ENCODE results near the gene BBS9. TPM values are rescaled to one million over a fixed set of nuclear protein-coding genes. Genes with fewer than 3 reads are reported as not detected.

BBS9 gene
- polyA plus RNA-seq, 4 donors, result 2.0 to 8.8 (median 3.0) TPM

GRCh38 chr7:33537104-33537477, 407.7 kb downstream of the BBS9 start:
- no peak for FAIRE-seq
- 18 to 65% (median 52%) methylated on average over 3 of the region's 3 CpGs for WGBS, 3 donors

GRCh38 chr7:33539198-33539597, 409.8 kb downstream of the BBS9 start:
- 77 to 89% (median 79%) methylated on average over 2 of the region's 2 CpGs for WGBS, 3 donors
- peaks cover 0 to 5% of the 10 kb centered on the region in 2 donors for H3K9me3 ChIP-seq (ENCODE audit: control insufficient read depth in 2 of 2, insufficient read depth in 1 of 2, low read depth in 1 of 2, low read length in 1 of 2)
- FAIRE-seq, result no peak

More at GRCh38 chr7:33537104-33537477, 407.7 kb downstream of the BBS9 start:
- Histone ChIP-seq H3K27me3 (ENCODE audit: control insufficient read depth in 3 of 3, insufficient read depth in 3 of 3, low read length in 3 of 3) (no peaks in the 10 kb centered on the region), H3K9me3 (ENCODE audit: control insufficient read depth in 2 of 2, insufficient read depth in 1 of 2, low read depth in 1 of 2, low read length in 1 of 2) (peaks cover 0 to 5% of the 10 kb centered on the region in 2 donors), H3K4me3 (ENCODE audit: low read depth in 1 of 3, low read length in 3 of 3) (no peak overlapping the region), H3K36me3 (ENCODE audit: control insufficient read depth in 3 of 3, insufficient read depth in 2 of 3, low read depth in 1 of 3, low read length in 3 of 3) (peaks cover 0 to 6% (median 2%) of the 10 kb centered on the region in 3 donors), H3K27ac (ENCODE audit: low read depth in 1 of 3, low read length in 2 of 3) (peak overlapping the region; percentile 14 to 37 (median 24)), H3K4me1 (ENCODE audit: control insufficient read depth in 3 of 3, insufficient read depth in 2 of 3, low read depth in 1 of 3, low read length in 2 of 3) (peaks cover 2 to 22% (median 7%) of the 10 kb centered on the region in 3 donors)
- DNase-seq, result peak in 1 of 2 donors; percentile 61

GRCh38 chr7:33539659-33540400, 410.5 kb downstream of the BBS9 start:
- WGBS, 3 donors, result 69 to 88% (median 86%) methylated on average over 3 of the region's 3 CpGs
- Histone ChIP-seq H3K36me3 (ENCODE audit: control insufficient read depth in 3 of 3, insufficient read depth in 2 of 3, low read depth in 1 of 3, low read length in 3 of 3) (peaks cover 0 to 3% (median 2%) of the 10 kb centered on the region in 3 donors), H3K9me3 (ENCODE audit: control insufficient read depth in 2 of 2, insufficient read depth in 1 of 2, low read depth in 1 of 2, low read length in 1 of 2) (peaks cover 0 to 5% of the 10 kb centered on the region in 2 donors), H3K27me3 (ENCODE audit: control insufficient read depth in 3 of 3, insufficient read depth in 3 of 3, low read length in 3 of 3) (no peaks in the 10 kb centered on the region), H3K27ac (ENCODE audit: low read depth in 1 of 3, low read length in 2 of 3) (no peak overlapping the region), H3K4me1 (ENCODE audit: control insufficient read depth in 3 of 3, insufficient read depth in 2 of 3, low read depth in 1 of 3, low read length in 2 of 3) (peaks cover 2 to 15% (median 3%) of the 10 kb centered on the region in 3 donors), H3K4me3 (ENCODE audit: low read depth in 1 of 3, low read length in 3 of 3) (no peak overlapping the region)
- no peak for DNase-seq
- FAIRE-seq, result no peak

More at GRCh38 chr7:33539198-33539597, 409.8 kb downstream of the BBS9 start:
- H3K27me3 ChIP-seq (ENCODE audit: control insufficient read depth in 3 of 3, insufficient read depth in 3 of 3, low read length in 3 of 3), result no peaks in the 10 kb centered on the region
- no peak overlapping the region for H3K27ac ChIP-seq (ENCODE audit: low read depth in 1 of 3, low read length in 2 of 3)
- peaks cover 0 to 6% (median 2%) of the 10 kb centered on the region in 3 donors for H3K36me3 ChIP-seq (ENCODE audit: control insufficient read depth in 3 of 3, insufficient read depth in 2 of 3, low read depth in 1 of 3, low read length in 3 of 3)
- no peak overlapping the region for H3K4me3 ChIP-seq (ENCODE audit: low read depth in 1 of 3, low read length in 3 of 3)
- DNase-seq, result no peak
- peaks cover 2 to 20% (median 7%) of the 10 kb centered on the region in 3 donors for H3K4me1 ChIP-seq (ENCODE audit: control insufficient read depth in 3 of 3, insufficient read depth in 2 of 3, low read depth in 1 of 3, low read length in 2 of 3)

GRCh38 chr7:33547880-33548279, 418.5 kb downstream of the BBS9 start:
- DNase-seq, result no peak
- no peak for FAIRE-seq
- Histone ChIP-seq H3K36me3 (ENCODE audit: control insufficient read depth in 3 of 3, insufficient read depth in 2 of 3, low read depth in 1 of 3, low read length in 3 of 3) (no peaks in the 10 kb centered on the region), H3K4me3 (ENCODE audit: low read depth in 1 of 3, low read length in 3 of 3) (no peak overlapping the region), H3K27ac (ENCODE audit: low read depth in 1 of 3, low read length in 2 of 3) (no peak overlapping the region), H3K27me3 (ENCODE audit: control insufficient read depth in 3 of 3, insufficient read depth in 3 of 3, low read length in 3 of 3) (no peaks in the 10 kb centered on the region), H3K4me1 (ENCODE audit: control insufficient read depth in 3 of 3, insufficient read depth in 2 of 3, low read depth in 1 of 3, low read length in 2 of 3) (no peaks in the 10 kb centered on the region), H3K9me3 (ENCODE audit: control insufficient read depth in 2 of 2, insufficient read depth in 1 of 2, low read depth in 1 of 2, low read length in 1 of 2) (no peaks in the 10 kb centered on the region)

GRCh38 chr7:33550363-33550762, 421.0 kb downstream of the BBS9 start:
- peak; percentile 55 for FAIRE-seq
- no peaks in the 10 kb centered on the region for H3K27me3 ChIP-seq (ENCODE audit: control insufficient read depth in 3 of 3, insufficient read depth in 3 of 3, low read length in 3 of 3)
- H3K4me3 ChIP-seq (ENCODE audit: low read depth in 1 of 3, low read length in 3 of 3), result no peak overlapping the region
- H3K4me1 ChIP-seq (ENCODE audit: control insufficient read depth in 3 of 3, insufficient read depth in 2 of 3, low read depth in 1 of 3, low read length in 2 of 3), result no peaks in the 10 kb centered on the region
- DNase-seq, result no peak
- H3K9me3 ChIP-seq (ENCODE audit: control insufficient read depth in 2 of 2, insufficient read depth in 1 of 2, low read depth in 1 of 2, low read length in 1 of 2), result no peaks in the 10 kb centered on the region
- WGBS, 3 donors, result 83 to 98% (median 97%) methylated on average over 2 of the region's 2 CpGs
- H3K27ac ChIP-seq (ENCODE audit: low read depth in 1 of 3, low read length in 2 of 3), result no peak overlapping the region
- no peaks in the 10 kb centered on the region for H3K36me3 ChIP-seq (ENCODE audit: control insufficient read depth in 3 of 3, insufficient read depth in 2 of 3, low read depth in 1 of 3, low read length in 3 of 3)

- H3K4me3 ChIP-seq (ENCODE audit: low read depth in 1 of 3, low read length in 3 of 3), result no peak overlapping the region
- WGBS, 3 donors, result 12 to 56% (median 41%) methylated on average over 3 of the region's 3 CpGs
- no peak for FAIRE-seq
Observed at GRCh38 chr7:33550979-33551378, 421.6 kb downstream of the BBS9 start.

GRCh38 chr7:33554046-33554445, 424.7 kb downstream of the BBS9 start:
- Histone ChIP-seq H3K27me3 (ENCODE audit: control insufficient read depth in 3 of 3, insufficient read depth in 3 of 3, low read length in 3 of 3) (no peaks in the 10 kb centered on the region), H3K36me3 (ENCODE audit: control insufficient read depth in 3 of 3, insufficient read depth in 2 of 3, low read depth in 1 of 3, low read length in 3 of 3) (no peaks in the 10 kb centered on the region), H3K27ac (ENCODE audit: low read depth in 1 of 3, low read length in 2 of 3) (no peak overlapping the region), H3K4me1 (ENCODE audit: control insufficient read depth in 3 of 3, insufficient read depth in 2 of 3, low read depth in 1 of 3, low read length in 2 of 3) (no peaks in the 10 kb centered on the region), H3K9me3 (ENCODE audit: control insufficient read depth in 2 of 2, insufficient read depth in 1 of 2, low read depth in 1 of 2, low read length in 1 of 2) (no peaks in the 10 kb centered on the region), H3K4me3 (ENCODE audit: low read depth in 1 of 3, low read length in 3 of 3) (no peak overlapping the region)
- DNase-seq (no peak), FAIRE-seq (no peak)
- WGBS, 3 donors, result 78 to 93% (median 83%) methylated on average over 1 of the region's 1 CpG

More at GRCh38 chr7:33550979-33551378, 421.6 kb downstream of the BBS9 start:
- Histone ChIP-seq H3K36me3 (ENCODE audit: control insufficient read depth in 3 of 3, insufficient read depth in 2 of 3, low read depth in 1 of 3, low read length in 3 of 3) (no peaks in the 10 kb centered on the region), H3K27me3 (ENCODE audit: control insufficient read depth in 3 of 3, insufficient read depth in 3 of 3, low read length in 3 of 3) (no peaks in the 10 kb centered on the region), H3K4me1 (ENCODE audit: control insufficient read depth in 3 of 3, insufficient read depth in 2 of 3, low read depth in 1 of 3, low read length in 2 of 3) (no peaks in the 10 kb centered on the region), H3K9me3 (ENCODE audit: control insufficient read depth in 2 of 2, insufficient read depth in 1 of 2, low read depth in 1 of 2, low read length in 1 of 2) (no peaks in the 10 kb centered on the region), H3K27ac (ENCODE audit: low read depth in 1 of 3, low read length in 2 of 3) (no peak overlapping the region)
- DNase-seq, result no peak

- no peak for FAIRE-seq
- H3K36me3 ChIP-seq (ENCODE audit: control insufficient read depth in 3 of 3, insufficient read depth in 2 of 3, low read depth in 1 of 3, low read length in 3 of 3), result no peaks in the 10 kb centered on the region
- WGBS, 3 donors, result 71 to 96% (median 87%) methylated on average over 4 of the region's 4 CpGs
- H3K4me3 ChIP-seq (ENCODE audit: low read depth in 1 of 3, low read length in 3 of 3), result no peak overlapping the region
- H3K4me1 ChIP-seq (ENCODE audit: control insufficient read depth in 3 of 3, insufficient read depth in 2 of 3, low read depth in 1 of 3, low read length in 2 of 3), result no peaks in the 10 kb centered on the region
- H3K27me3 ChIP-seq (ENCODE audit: control insufficient read depth in 3 of 3, insufficient read depth in 3 of 3, low read length in 3 of 3), result no peaks in the 10 kb centered on the region
- no peak for DNase-seq
- no peak overlapping the region for H3K27ac ChIP-seq (ENCODE audit: low read depth in 1 of 3, low read length in 2 of 3)
- H3K9me3 ChIP-seq (ENCODE audit: control insufficient read depth in 2 of 2, insufficient read depth in 1 of 2, low read depth in 1 of 2, low read length in 1 of 2), result no peaks in the 10 kb centered on the region
Observed at GRCh38 chr7:33554576-33554975, 425.2 kb downstream of the BBS9 start.

- H3K9me3 ChIP-seq (ENCODE audit: control insufficient read depth in 2 of 2, insufficient read depth in 1 of 2, low read depth in 1 of 2, low read length in 1 of 2), result no peaks in the 10 kb centered on the region
- H3K36me3 ChIP-seq (ENCODE audit: control insufficient read depth in 3 of 3, insufficient read depth in 2 of 3, low read depth in 1 of 3, low read length in 3 of 3), result no peaks in the 10 kb centered on the region
- no peak for DNase-seq
- H3K4me3 ChIP-seq (ENCODE audit: low read depth in 1 of 3, low read length in 3 of 3), result no peak overlapping the region
- no peaks in the 10 kb centered on the region for H3K4me1 ChIP-seq (ENCODE audit: control insufficient read depth in 3 of 3, insufficient read depth in 2 of 3, low read depth in 1 of 3, low read length in 2 of 3)
- H3K27ac ChIP-seq (ENCODE audit: low read depth in 1 of 3, low read length in 2 of 3), result no peak overlapping the region
- no peak for FAIRE-seq
- H3K27me3 ChIP-seq (ENCODE audit: control insufficient read depth in 3 of 3, insufficient read depth in 3 of 3, low read length in 3 of 3), result no peaks in the 10 kb centered on the region
Observed at GRCh38 chr7:33556472-33556871, 427.1 kb downstream of the BBS9 start.

Data from small intestine (tissue), 7 donors.